Stimulated activated CD8-positive, alpha-beta memory T cell treated with anti-CD3 and anti-CD28 coated beads, Interleukin-12 subunit alpha, Interleukin-12 subunit beta, amount 100 ng/mL, for 1 hour (primary cell): ENCODE results near the gene C9orf50.
"Not testable (repeated sequence)": the region's sequence is repeated elsewhere in the genome, so short reads cannot be mapped to it uniquely, and the experiment has no call there.

Experiments
- DNase-seq: peaks from one replicate; pipeline ENCODE4 v3.0.0-alpha.2; 2020; ENCODE audit warnings: low read depth

The C9orf50 gene

DNA sequence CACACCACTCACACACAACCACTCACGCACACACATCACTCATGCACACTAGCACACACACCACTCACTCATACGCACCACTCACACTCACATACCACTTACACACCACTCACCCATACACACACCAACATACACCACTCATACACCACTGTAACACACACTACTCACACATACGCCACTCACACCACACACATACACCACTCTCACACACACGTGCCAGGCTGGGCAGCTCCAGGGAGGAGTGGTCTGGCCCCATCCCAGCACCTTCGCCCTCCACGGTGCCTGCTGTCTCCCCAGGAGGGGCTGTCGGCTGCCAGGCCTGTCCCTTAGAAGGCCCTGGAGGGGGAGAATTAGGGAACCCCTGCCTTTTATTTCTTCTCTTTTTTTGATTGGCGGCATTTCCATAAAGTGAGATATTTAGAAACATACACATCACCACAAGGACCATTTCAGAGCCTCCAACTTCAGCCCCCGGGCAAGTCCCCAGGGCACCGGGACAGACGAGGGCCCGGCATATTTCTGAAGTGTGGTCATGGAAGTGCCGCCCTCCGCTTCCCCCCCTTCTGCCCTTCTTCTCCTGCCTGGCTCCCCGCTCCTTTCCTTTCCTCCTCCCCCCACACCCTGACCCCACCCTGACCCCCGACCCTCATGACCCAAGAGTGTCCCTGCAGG, 27.3 kb upstream of the C9orf50 start:
- DNase-seq: no peak

DNA sequence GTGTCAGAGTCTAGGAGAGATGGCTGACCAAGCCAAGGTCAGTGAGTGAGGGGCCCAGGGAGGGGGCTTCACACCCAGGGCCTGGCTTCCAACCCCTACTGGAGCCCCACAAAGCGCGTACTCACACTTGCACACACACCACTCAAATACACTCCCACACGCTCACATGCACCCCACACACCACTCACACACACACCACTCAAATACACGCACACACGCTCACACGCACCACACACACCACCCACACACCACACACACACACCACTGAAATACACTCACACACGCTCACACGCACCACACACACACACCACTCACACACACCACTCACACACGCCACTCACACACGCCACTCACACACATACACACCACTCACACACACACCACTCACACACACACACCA, 26.7 kb upstream of the C9orf50 start:
- no peak for DNase-seq

DNA sequence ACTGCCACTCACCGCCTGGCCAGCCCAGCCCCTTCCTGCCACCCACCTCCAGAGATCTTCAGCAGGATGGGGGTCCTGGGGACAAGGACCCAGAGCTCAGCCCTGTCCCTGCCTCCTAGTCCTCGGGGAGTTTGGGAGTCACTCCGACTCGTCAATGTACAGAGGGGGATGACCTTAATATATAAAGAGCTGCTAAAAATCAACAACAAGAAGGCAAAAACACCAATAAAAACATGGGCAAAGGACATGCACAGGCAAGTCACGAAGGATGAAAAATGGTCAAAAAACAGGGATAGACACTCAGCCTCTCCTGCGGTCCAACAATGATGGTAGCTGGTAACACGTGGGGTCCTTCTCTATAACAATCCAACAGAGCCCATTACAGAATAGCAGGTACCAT, 25.8 kb upstream of the C9orf50 start:
- DNase-seq: no peak

DNA sequence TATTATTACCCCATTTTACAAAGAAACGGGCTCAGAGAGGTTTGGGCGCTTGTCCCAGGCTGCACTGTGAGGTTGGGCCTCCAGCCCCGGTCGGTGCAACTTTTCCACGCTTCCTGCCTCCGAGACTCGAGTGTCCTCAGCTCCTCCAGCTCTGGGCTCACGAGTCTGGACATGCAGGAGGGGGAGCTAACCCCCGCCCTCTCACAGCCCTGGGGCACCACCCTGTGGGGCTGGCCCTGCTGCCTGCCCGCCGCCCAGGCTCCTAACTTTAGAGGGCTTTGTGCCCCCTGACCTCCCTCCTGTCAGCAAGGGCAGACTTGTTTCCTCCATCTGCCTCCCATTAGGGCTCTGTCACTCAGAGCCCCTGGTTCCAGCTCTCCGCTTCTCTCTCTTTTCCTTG, 25.4 kb upstream of the C9orf50 start:
- DNase-seq: no peak

GRCh38 chr9:129644902-129645301, 24.0 kb upstream of the C9orf50 start:
- DNase-seq: no peak

DNA sequence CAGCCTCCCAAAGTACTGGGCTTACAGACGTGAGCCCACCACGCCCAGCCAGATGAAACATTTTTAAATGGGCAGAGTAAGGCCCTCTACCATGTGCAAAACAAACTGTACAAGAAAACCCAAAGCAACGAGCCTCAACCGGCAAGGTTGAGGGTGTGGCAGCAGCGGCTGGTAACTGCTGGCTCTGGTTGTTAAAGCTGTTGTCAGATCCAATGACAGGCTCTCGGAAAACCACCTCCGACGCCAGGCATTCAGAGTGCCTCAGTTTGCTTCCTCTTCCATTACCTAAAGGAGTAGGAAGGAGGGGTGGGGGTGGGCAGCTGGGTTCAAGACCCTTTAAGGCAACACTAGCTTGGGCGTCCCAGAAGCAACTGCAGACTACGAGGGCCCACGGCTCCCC, 23.5 kb upstream of the C9orf50 start:
- no peak for DNase-seq

DNA sequence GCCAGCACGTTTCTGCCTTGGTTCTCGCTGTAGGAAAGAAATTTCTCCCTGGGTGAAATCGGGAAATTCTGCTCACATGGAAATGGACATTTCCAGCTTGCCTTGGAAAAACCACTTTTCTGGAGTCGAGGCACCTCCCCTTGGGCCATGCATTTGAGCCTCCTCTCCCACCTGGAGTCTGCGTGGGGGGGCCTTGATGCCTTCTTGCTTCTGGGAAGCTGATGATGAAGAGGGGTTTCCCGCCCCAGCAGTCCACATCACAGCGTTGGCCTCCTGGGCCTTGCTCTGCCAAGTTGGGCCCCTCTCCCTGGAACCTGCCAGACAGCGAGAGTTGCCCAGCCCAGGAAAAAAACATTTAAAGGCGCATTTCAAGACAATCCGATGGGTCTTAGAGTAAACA, 22.8 kb upstream of the C9orf50 start:
- no peak for DNase-seq

DNA sequence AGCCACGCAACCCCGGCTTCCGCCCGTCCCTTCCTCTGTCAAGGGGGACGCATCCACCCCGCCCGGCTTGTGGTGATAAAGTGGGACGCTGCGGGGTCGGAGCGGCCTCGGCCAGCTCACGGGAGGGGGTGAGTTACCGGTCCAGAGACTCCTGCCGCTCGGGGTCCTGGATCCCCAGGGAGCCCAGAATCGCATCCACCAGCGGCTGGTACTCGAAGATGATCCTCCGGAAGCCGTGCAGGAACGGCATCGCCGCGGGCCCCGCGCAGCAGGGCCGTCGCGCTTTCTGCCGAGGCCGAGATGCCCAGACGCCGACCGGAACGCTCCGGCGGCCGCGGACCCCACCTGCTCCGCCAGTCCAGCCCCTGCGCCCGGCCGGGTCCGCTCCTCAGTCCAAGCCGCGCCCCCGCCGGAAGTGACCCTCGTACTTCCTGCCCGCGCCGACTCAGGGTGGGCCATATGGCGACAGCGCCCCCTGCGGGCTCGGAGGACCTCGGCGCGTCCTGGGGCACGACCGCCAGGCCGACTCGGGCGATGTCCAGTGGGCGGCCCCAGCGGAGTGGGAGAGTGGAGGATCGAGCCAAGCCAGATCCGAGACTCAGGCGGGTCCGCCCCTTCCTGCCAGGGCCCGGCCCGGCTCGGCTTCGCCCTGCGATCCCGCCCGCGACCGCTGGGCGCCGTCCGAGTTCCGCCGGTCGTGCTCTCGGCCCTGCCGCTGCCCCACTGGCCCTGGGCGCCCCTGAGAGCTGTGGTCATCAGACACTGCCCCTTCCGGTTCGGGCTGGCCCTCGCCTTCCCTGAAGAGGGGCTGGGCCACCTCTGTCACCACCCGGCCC, 21.1 kb upstream of the C9orf50 start, which contains the start of gene ASB6:
TSS of gene ASB6 (minus strand) at position 402 of the 836 bp plus-strand sequence. CDS start at position 250, 152 bp downstream.
- peak; percentile 88 for DNase-seq

- DNase-seq: no peak
These were observed 20.2 kb upstream of the C9orf50 start for GRCh38 chr9:129640871-129641749.

DNA sequence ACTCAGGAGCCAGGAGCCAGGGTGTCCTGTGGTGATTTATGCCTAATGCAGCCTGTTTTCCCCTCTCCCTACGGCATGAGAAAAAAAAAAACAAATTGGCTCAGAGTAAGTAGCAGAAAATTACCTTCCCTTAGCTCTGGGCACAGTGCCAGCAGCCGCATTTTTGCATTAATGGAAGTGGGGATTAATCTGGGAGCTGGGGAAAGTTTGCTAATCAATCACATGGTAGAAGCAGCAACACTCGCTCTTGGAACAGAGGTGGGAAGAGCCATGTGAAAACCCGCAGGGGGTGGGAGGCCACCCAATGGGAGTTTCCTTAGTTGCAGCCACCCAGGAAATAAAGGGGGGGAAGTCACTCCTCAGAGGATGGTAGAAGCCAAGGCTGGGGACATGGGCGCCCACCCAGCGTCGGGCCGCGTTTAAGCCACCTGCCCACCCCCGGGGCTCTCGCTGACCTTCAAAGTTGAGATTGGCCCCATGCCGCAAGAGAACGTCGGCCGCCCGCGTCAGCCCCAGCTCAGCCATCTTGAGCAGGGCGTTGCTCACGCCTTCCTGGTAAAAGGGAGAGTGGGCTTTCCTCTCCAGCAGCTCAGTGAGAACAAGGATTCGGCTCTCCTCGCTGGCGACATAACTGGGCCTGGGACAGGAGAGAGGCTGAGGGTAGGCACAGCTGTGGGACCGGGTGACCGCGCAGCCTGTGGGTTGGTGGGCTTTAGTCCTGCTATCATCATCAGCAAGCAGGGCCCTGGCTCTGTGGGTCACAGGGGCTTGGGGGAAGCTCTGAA, 19.4 kb upstream of the C9orf50 start:
- no peak for DNase-seq

- no peak for DNase-seq
These were observed 18.8 kb upstream of the C9orf50 start for GRCh38 chr9:129639756-129640085.

DNA sequence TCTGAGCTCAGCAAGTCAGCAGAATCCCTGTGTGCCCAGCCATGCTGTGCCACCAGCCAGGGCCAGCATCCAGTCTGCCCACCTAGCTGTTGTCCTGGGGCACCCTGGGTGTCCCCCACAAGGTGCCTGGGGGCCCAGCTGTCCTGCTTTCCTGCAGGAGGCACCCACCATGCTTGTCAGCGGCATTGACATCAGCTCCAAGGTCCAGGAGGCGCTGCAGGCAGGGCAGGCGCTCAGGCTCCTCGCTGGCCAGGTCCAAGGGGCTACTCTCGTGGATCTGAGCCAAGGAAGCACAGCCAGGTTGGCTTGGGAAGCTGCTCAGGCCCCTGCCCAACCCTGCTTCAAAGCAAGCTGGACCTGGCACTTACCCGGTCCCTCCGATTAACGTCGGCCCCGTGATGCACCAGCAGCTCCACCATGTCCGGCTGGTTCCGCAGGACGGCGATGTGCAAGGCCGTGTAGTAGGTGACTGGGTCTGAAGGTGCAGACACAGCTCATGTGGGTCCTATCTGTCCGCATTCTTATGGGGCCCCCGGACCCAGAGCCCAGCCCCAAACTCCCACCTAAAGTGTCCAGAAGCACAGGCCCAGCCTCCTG, 18.2 kb upstream of the C9orf50 start:
- no peak for DNase-seq

- no peak for DNase-seq
These were observed 17.0 kb upstream of the C9orf50 start for GRCh38 chr9:129637673-129638439.

DNA sequence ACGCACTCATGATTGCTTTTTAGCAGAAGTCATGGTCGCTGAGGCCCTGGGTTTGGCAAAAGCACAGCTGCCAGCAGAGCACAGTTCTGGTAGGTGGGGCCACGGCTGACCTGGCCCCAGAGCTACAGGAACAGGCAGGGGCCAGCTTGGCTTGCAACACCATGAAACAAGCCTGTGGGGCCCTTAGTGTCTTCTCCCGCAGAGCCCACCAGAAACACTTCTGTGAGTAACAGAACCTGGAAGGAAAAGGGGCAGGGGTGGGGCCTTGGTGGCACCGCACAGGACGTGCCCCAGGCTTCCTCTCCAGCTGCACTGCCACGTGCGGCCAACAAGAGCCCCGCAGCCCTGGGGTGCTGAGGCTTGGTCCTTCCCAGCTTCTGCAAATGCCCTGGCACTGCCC, 16.2 kb upstream of the C9orf50 start:
- no peak for DNase-seq

DNA sequence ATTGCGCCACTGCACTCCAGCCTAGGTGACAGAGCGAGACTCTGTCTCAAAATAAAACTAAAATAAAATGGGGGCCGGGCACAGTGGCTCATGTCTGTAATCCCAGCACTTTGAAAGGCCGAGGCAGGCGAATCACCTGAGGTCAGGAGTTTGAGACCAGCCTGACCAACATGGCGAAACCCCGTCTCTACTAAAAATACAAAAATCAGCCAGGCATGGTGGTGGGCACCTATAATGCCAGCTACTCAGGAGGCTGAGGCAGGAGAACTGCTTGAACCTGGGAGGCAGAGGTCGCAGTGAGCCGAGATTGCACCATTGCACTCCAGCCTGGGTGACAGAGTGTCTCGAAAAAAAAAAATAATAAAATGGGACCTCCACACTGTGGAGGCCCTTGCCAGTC, 15.4 kb upstream of the C9orf50 start:
- DNase-seq: not testable (repeated sequence)

DNA sequence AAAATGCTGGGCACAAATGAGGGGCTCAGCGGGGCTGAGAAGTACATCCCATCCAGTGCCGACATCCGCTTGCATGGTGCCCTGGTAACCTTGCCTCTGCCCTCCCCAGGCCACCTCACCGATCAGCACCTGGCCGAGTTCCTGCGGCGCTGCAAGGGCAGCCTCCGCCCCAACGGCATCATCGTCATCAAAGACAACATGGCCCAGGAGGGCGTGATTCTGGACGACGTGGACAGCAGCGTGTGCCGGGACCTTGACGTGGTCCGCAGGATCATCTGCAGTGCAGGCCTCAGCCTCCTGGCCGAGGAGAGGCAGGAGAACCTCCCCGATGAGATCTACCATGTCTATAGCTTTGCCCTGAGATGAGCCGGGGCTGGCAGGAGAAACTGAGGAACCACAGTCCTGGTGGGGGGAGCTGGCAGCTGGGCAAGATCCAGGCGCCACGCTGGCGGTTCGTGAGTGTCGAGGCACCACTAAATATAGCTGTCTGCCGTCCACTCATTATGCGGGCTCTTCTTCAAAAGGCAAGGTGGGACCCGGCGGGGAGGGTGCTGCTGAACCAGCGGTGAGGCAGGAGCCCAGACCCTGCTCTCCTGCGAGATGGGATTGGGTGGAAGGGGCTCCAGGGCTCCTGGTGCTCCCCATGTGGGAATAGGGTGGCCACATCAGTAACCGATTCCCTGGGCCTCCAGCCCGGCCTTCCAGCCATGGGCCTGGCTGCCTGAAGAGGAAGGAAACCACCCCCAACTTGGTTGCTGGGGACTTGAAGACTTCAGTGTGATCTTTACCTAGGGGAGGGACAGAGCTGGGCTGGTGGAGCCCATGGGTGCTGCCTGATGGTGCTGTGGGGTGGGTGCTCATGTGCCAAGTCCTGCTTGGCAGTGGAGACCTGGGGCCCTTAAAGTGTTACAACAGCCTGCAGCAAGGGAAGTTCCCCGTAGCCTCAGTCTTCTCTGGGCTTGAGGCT, 14.5 kb upstream of the C9orf50 start:
- DNase-seq: no peak

DNA sequence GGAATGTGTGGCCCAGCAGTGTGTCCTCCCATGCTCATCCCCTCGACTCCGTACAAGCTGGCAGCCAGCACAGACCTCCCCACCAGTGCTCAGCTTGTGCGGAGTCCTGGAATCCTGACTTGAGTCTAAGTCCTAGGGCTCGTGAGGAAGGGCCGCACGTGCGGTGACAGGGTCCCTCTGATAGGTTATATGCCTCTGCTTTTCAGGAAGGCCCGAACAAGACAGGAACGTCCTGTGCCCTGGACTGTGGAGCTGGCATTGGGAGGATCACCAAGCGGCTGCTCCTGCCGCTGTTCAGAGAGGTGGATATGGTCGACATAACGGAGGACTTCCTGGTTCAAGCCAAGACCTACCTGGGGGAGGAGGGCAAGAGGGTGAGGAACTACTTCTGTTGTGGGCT, 12.9 kb upstream of the C9orf50 start:
- DNase-seq: no peak

GRCh38 chr9:129633207-129633606, 12.3 kb upstream of the C9orf50 start:
- no peak for DNase-seq

GRCh38 chr9:129632460-129632859, 11.6 kb upstream of the C9orf50 start:
- DNase-seq: no peak
